ENCODE data around the gene STN1.

DNA sequence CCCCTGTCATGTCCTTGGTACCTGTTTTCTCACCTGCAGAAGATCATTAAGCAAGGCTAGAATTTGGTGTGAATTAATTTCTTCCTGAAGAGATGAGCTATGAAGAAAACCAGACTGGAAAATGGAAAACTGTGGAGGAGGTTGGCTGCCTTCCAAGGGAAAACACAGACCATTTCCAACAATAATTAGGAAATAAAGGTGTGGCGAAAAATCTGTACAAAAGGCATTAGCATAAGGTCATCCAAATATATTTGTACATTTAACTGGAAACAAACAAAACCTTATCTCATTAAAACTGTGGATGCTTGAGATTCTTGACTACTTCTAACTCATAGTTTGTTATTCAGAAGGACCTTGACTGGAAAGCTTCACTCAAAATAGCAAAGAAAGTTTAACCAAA lies 1.7 kb downstream of the STN1 start:
- TF ChIP-seq POLR2AphosphoS5 (IDR thresholded peaks at IDR 0.05; ENCODE audit: low read depth, low read length) (no peak), POLR2A (IDR thresholded peaks at IDR 0.05; ENCODE audit: low read depth, low read length) (no peak), PAX5 (IDR thresholded peaks at IDR 0.05; ENCODE audit: insufficient read depth, low read length, severe bottlenecking) (no peak)

Data from GM12891 (cell line).